Measurements from ENCODE around the gene SEMA5B. TPM values are rescaled to one million over a fixed set of nuclear protein-coding genes. Genes with fewer than 3 reads are reported as not detected.

The SEMA5B gene
- total RNA-seq, 1 donor from 2014 or later: 1.1 TPM

- Mint-ChIP-seq H3K4me3 (ENCODE audit: unreplicated experiment) (no peak overlapping the region), H3K4me1 (ENCODE audit: unreplicated experiment) (peaks cover 12% of the 10 kb centered on the region), H3K9me3 (ENCODE audit: unreplicated experiment) (no peaks in the 10 kb centered on the region), H3K27ac (ENCODE audit: unreplicated experiment) (no peak overlapping the region), H3K27me3 (ENCODE audit: unreplicated experiment) (peaks cover 5% of the 10 kb centered on the region), H3K36me3 (ENCODE audit: low read depth, unreplicated experiment) (no peaks in the 10 kb centered on the region)
- no peak for TF ChIP-seq CTCF (IDR thresholded peaks at IDR 0.05; ENCODE audit: unreplicated experiment)
- DNase-seq (ENCODE audit: low spot score): no peak
Measured at GRCh38 chr3:123072564-123072963, 45.0 kb upstream of the SEMA5B start.

- no peak for DNase-seq (ENCODE audit: low spot score)
- TF ChIP-seq CTCF (IDR thresholded peaks at IDR 0.05; ENCODE audit: unreplicated experiment): no peak
- H3K9me3 Mint-ChIP-seq (ENCODE audit: unreplicated experiment): no peaks in the 10 kb centered on the region
- peaks cover 5% of the 10 kb centered on the region for H3K27me3 Mint-ChIP-seq (ENCODE audit: unreplicated experiment)
- no peak overlapping the region for H3K4me3 Mint-ChIP-seq (ENCODE audit: unreplicated experiment)
- H3K27ac Mint-ChIP-seq (ENCODE audit: unreplicated experiment): no peak overlapping the region
- peaks cover 12% of the 10 kb centered on the region for H3K4me1 Mint-ChIP-seq (ENCODE audit: unreplicated experiment)
- no peaks in the 10 kb centered on the region for H3K36me3 Mint-ChIP-seq (ENCODE audit: low read depth, unreplicated experiment)
Measured at GRCh38 chr3:123072152-123072551, 44.6 kb upstream of the SEMA5B start.

- H3K9me3 Mint-ChIP-seq (ENCODE audit: unreplicated experiment): no peaks in the 10 kb centered on the region
- no peak overlapping the region for H3K27ac Mint-ChIP-seq (ENCODE audit: unreplicated experiment)
- peaks cover 6% of the 10 kb centered on the region for H3K27me3 Mint-ChIP-seq (ENCODE audit: unreplicated experiment)
- no peaks in the 10 kb centered on the region for H3K36me3 Mint-ChIP-seq (ENCODE audit: low read depth, unreplicated experiment)
- no peak for DNase-seq (ENCODE audit: low spot score)
- peaks cover 12% of the 10 kb centered on the region for H3K4me1 Mint-ChIP-seq (ENCODE audit: unreplicated experiment)
- no peak overlapping the region for H3K4me3 Mint-ChIP-seq (ENCODE audit: unreplicated experiment)
- no peak for TF ChIP-seq CTCF (IDR thresholded peaks at IDR 0.05; ENCODE audit: unreplicated experiment)
Measured at GRCh38 chr3:123071581-123071980, 44.0 kb upstream of the SEMA5B start.

- DNase-seq (ENCODE audit: low spot score): no peak
Measured at GRCh38 chr3:123071146-123071545, 43.6 kb upstream of the SEMA5B start.

GRCh38 chr3:123070510-123070909 is 42.9 kb upstream of the SEMA5B start:
- no peak for DNase-seq (ENCODE audit: low spot score)
- Mint-ChIP-seq H3K4me1 (ENCODE audit: unreplicated experiment) (peaks cover 12% of the 10 kb centered on the region), H3K27ac (ENCODE audit: unreplicated experiment) (no peak overlapping the region)

More at GRCh38 chr3:123071146-123071545, 43.6 kb upstream of the SEMA5B start:
- no peaks in the 10 kb centered on the region for H3K9me3 Mint-ChIP-seq (ENCODE audit: unreplicated experiment)
- no peak overlapping the region for H3K4me3 Mint-ChIP-seq (ENCODE audit: unreplicated experiment)
- peaks cover 9% of the 10 kb centered on the region for H3K27me3 Mint-ChIP-seq (ENCODE audit: unreplicated experiment)
- TF ChIP-seq CTCF (IDR thresholded peaks at IDR 0.05; ENCODE audit: unreplicated experiment): no peak
- H3K27ac Mint-ChIP-seq (ENCODE audit: unreplicated experiment): no peak overlapping the region
- H3K4me1 Mint-ChIP-seq (ENCODE audit: unreplicated experiment): peaks cover 12% of the 10 kb centered on the region
- no peaks in the 10 kb centered on the region for H3K36me3 Mint-ChIP-seq (ENCODE audit: low read depth, unreplicated experiment)

More at GRCh38 chr3:123070510-123070909, 42.9 kb upstream of the SEMA5B start:
- Mint-ChIP-seq H3K9me3 (ENCODE audit: unreplicated experiment) (no peaks in the 10 kb centered on the region), H3K36me3 (ENCODE audit: low read depth, unreplicated experiment) (no peaks in the 10 kb centered on the region), H3K27me3 (ENCODE audit: unreplicated experiment) (peaks cover 11% of the 10 kb centered on the region), H3K4me3 (ENCODE audit: unreplicated experiment) (no peak overlapping the region)
- TF ChIP-seq CTCF (IDR thresholded peaks at IDR 0.05; ENCODE audit: unreplicated experiment): no peak
